Left kidney (tissue), 2 donors: Measurements from ENCODE around the gene STK38L. TPM values are rescaled to one million over a fixed set of nuclear protein-coding genes. Genes with fewer than 3 reads are reported as not detected.
"Not testable (repeated sequence)": the region's sequence is repeated elsewhere in the genome, so short reads cannot be mapped to it uniquely, and the experiment has no call there.

Source experiments
- DNase-seq: peaks from one replicate; pipeline ENCODE4 v3.0.0-alpha.2; 2013
- polyA plus RNA-seq: library from polyadenylated mRNA; unstranded; fragments of 120-200 nt; gene quantifications from one replicate; pipeline ENCODE4 v1.2.1, GENCODE V29; 2013; ENCODE audit not compliant: insufficient read length

Gene STK38L
- polyA plus RNA-seq, 1 donor: 49.0 TPM

DNA sequence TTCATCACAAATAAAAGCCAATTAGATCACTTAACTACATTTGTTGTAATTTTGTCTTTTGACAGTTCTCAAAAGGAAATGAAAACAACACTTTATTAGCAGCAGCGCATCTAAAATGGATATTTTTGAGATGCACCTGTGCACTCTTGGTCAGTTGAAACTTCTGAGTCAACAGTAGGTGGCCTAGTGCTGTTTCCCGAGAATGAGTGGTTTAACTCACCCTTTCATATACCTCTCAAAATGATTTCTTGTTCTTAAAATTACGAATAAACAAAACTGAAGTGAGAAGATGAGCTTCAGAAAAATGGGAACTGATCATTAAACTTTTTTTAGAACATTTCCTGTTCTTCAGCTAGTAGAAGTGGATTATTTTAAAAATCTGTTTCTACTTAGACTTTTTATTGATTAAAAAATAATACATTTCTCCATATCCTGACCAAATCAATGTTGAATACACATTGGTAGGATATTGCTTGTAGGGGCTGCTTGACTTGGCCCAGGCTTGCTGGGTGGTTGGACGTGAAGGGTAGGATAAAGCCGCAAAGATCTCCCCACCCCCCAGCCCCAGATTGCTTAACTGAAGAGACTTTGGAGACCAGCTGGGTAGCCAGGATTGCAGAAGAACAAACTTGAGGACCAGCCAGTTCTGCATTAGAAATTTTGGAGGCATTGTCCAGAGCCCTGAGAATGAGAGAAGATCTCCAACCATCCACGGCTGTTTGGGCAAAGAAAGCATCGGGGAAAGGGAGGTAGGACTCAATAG lies 22.3 kb upstream of the STK38L start:
- DNase-seq: no peak

GRCh38 chr12:27226407-27226929 lies 17.6 kb upstream of the STK38L start:
- no peak for DNase-seq

GRCh38 chr12:27229367-27229766 lies 14.7 kb upstream of the STK38L start:
- DNase-seq: no peak

DNA sequence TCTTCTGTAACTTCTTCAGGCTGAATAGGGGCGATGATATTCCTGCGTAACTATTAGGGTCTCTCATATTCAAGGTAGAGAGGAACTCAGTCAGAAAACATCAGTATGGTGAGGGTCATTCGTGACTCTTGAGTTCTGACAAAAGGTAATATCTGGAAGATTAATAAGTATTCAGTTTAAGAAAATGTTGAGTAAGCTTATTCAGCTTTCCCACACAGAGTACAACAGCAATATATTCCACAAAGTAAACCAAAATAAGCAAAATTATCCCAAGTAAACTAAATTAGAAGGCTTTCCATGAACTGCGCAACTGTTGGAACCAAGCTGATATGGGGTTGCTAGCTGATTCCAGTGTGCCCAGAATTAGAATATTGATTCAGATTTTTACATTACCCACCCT lies 12.7 kb upstream of the STK38L start:
- not testable (repeated sequence) for DNase-seq

GRCh38 chr12:27233814-27234213 lies 10.3 kb upstream of the STK38L start:
- no peak for DNase-seq

- no peak for DNase-seq
Measured at GRCh38 chr12:27236498-27236897, 7.6 kb upstream of the STK38L start.

- no peak for DNase-seq
Measured at GRCh38 chr12:27237790-27238771, 6.0 kb upstream of the STK38L start.

GRCh38 chr12:27243006-27243405 lies 1.1 kb upstream of the STK38L start:
- no peak for DNase-seq

- peak; percentile 51 for DNase-seq
Measured at GRCh38 chr12:27244689-27245488, 803 bp downstream of the STK38L start.

GRCh38 chr12:27246141-27246540 lies 2.1 kb downstream of the STK38L start:
- no peak for DNase-seq

- no peak for DNase-seq
Measured at GRCh38 chr12:27246774-27247173, 2.7 kb downstream of the STK38L start.

DNA sequence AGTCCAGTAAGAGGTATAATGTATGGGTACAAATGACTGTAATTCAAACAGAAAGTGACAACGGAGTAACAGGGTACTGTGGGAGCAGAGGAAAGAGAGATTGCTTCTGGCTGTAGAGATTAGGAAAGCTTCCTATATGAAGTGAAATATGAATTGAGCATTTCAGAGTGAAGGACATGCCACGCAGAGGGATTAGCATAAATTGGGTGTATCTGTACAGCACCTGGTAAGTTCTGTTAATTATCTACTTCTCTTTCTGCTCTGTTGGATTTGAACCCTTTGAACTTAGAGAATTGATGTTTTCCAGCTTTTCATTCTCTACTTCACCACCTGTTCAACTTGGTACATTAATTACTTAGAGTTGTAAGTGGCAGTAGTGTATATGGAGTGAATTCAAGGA lies 8.8 kb downstream of the STK38L start:
- DNase-seq: no peak

- DNase-seq: no peak
Measured at GRCh38 chr12:27253347-27253746, 9.3 kb downstream of the STK38L start.

DNA sequence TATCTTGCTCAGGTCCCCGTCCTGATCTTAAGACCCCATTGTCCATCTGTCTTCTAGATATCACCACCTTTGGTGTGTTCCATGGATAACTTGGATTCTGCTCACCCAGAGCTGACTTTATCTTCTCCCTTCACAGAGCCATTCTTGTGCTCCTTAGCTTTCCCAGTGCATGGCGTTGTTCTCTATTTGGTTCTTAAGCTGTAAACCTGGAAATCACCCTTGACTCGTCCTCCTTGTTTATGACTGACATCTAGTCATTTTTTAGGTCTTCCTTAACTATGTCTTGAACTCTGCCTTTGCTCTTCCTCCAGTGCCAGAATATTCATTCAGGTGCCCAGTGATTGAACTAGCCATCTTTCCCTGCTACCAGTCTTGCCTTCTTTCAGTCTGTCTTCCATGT lies 11.7 kb downstream of the STK38L start:
- no peak for DNase-seq

GRCh38 chr12:27257104-27257843 lies 13.2 kb downstream of the STK38L start:
- no peak for DNase-seq

GRCh38 chr12:27260746-27261145 lies 16.7 kb downstream of the STK38L start:
- DNase-seq: no peak

DNA sequence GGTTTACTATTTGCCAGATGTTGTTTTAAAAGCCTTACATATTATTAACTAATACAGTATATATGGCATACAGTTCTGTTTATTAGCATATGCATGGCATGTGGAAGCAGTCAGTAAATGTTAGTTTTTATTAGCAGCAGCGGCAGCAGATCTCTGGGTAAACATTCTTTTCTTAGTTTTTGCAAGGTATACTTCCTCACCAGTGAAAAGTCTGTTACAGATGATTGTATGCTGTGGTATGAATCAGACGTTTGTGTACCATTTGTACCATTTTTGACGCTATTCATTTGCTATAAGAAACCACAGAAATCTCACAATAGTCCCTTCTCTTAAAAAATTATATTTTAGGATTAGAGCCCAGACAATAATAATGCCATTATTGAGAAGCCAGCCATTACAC lies 17.8 kb downstream of the STK38L start:
- DNase-seq: no peak

- no peak for DNase-seq
Measured at GRCh38 chr12:27270148-27270547, 26.1 kb downstream of the STK38L start.

GRCh38 chr12:27271206-27271605 lies 27.1 kb downstream of the STK38L start:
- DNase-seq: no peak

DNA sequence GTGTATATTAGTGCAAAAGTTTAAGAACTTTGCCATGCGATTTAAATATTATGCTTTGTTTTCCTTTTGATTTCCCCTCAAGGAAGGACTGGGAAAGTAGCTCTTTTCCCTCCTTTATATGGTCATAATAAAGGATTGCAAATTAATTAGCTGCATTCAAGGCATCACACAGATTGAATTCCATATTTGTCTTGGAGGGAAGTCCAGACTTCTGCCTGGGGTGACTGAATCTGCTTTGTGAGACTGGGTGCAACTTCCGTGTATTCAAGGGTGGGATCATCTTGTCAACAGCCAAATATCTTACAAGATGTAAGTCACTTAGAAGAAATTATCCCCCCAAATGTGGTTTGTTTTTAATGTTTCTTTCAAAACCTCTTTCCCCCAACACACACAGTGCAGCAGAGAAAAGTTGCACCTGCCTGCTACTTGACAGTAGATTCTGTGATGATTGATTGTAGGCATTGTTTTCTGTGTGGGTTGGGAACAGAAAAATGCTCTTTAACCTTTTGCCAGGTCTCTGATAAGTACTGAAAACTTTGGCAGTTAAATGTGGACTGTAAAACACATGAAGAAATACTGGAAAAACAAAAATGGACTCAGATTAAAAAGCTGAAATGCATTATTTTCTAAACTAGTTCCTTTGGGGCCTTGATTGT lies 28.4 kb downstream of the STK38L start:
- no peak for DNase-seq

DNA sequence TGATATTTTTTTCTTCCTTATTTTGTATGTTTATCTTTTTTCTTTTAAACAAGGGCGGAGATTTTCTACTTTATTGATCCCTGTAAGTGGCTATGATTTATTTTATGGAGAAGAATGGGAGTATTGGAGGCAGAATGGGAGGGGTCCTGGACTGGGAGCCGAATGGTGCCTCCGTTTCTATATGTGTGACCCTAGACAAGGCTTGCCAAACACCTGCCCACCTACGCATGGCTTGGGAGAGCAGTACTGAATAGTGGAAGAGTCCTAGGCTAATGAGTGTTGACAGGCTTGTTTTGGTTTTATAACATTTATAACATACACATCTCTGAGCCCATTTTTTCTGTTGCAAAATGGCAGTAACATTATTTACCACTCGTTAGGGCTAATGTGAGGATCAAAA lies 29.0 kb downstream of the STK38L start:
- no peak for DNase-seq
